GM12865 (cell line): ENCODE results near the gene SERPINB1.

Source experiments
- DNase-seq: peaks from one replicate; pipeline ENCODE4 v3.0.0; 2010; ENCODE audit warnings: low read depth
- H3K4me3 ChIP-seq: 2 replicates; pipeline ENCODE4 v1.5.1; 2011; ENCODE audit warnings: mild to moderate bottlenecking, low read depth, low read length, control low read depth
- CTCF ChIP-seq: IDR thresholded peaks from 2 replicates; pipeline ENCODE4 v1.5.1; 2011; ENCODE audit warnings: low read length, control low read depth, low read depth, inconsistent platforms; ENCODE audit not compliant: insufficient read depth; ENCODE audit errors: missing control alignments

Gene SERPINB1

GRCh38 chr6:2852921-2853322 is 11.3 kb upstream of the SERPINB1 start:
- no peak for DNase-seq
- no peak for TF ChIP-seq CTCF
- H3K4me3 ChIP-seq = no peak overlapping the region

- TF ChIP-seq CTCF = no peak
- H3K4me3 ChIP-seq = no peak overlapping the region
- no peak for DNase-seq
Measured at GRCh38 chr6:2852514-2852855, 10.8 kb upstream of the SERPINB1 start.

- no peak for TF ChIP-seq CTCF
- H3K4me3 ChIP-seq = no peak overlapping the region
- DNase-seq = no peak
Measured at GRCh38 chr6:2851727-2852513, 10.3 kb upstream of the SERPINB1 start.

- DNase-seq = no peak
- TF ChIP-seq CTCF = no peak
- no peak overlapping the region for H3K4me3 ChIP-seq
Measured at GRCh38 chr6:2850538-2851113, 9.0 kb upstream of the SERPINB1 start.

- peak; percentile 76 for DNase-seq
- H3K4me3 ChIP-seq = no peak overlapping the region
- no peak for TF ChIP-seq CTCF
Measured at GRCh38 chr6:2848851-2849250, 7.2 kb upstream of the SERPINB1 start.

GRCh38 chr6:2845880-2846208 is 4.2 kb upstream of the SERPINB1 start:
- TF ChIP-seq CTCF = no peak
- H3K4me3 ChIP-seq = no peak overlapping the region

GRCh38 chr6:2844008-2844407 is 2.3 kb upstream of the SERPINB1 start:
- H3K4me3 ChIP-seq = no peak overlapping the region
- DNase-seq = no peak
- TF ChIP-seq CTCF = no peak

More at GRCh38 chr6:2845880-2846208, 4.2 kb upstream of the SERPINB1 start:
- DNase-seq = no peak
